ENCODE results near the gene SORD. TPM values are rescaled to one million over a fixed set of nuclear protein-coding genes. Genes with fewer than 3 reads are reported as not detected.

The SORD gene
- total and polyA plus RNA-seq, 2 donors (not counting 3 experiments of a cell fraction or from before 2014, with no cell fraction given): 16.6 to 31.8 TPM

- Histone ChIP-seq H3K27me3 (ENCODE audit: control insufficient read depth in 2 of 2, insufficient read depth in 2 of 2, low read length in 2 of 2) (peaks cover 76 to 81% of the 10 kb centered on the region in 2 experiments), H3K9me1 (replicated peaks; ENCODE audit: control insufficient read depth, extremely low read depth, insufficient read depth, low read length) (no peaks in the 10 kb centered on the region), H3K4me2 (ENCODE audit: insufficient read depth, low read length) (no peak within 1 kb of the TSS), H4K20me1 (replicated peaks; ENCODE audit: control insufficient read depth, extremely low read depth, insufficient read depth, low read length) (no peaks in the 10 kb centered on the region), H3K36me3 (ENCODE audit: control insufficient read depth in 2 of 2, extremely low read depth in 1 of 2, insufficient read depth in 2 of 2, low read length in 2 of 2) (no peaks in the 10 kb centered on the region), H3K27ac (ENCODE audit: insufficient read depth, low read depth, low read length) (no peak within 1 kb of the TSS), H3K4me3 (replicated peaks in 1 of 3; ENCODE audit: insufficient read depth in 1 of 3, low read depth in 1 of 3, low read length in 3 of 3) (no peak within 1 kb of the TSS), H3K4me1 (ENCODE audit: control insufficient read depth, extremely low read depth, insufficient read depth, low read length) (peaks cover 4% of the 10 kb centered on the region), H3K9ac (replicated peaks; ENCODE audit: extremely low read depth, insufficient read depth, low read length) (no peak within 1 kb of the TSS), H3K79me2 (ENCODE audit: control insufficient read depth, insufficient read depth, low read length) (no peaks in the 10 kb centered on the region), H3K9me3 (replicated peaks; ENCODE audit: control insufficient read depth, insufficient read depth, low read length) (no peaks in the 10 kb centered on the region), H2AFZ (ENCODE audit: low read depth, low read length) (no peak within 1 kb of the TSS)
- BruUV-seq (replicated peaks): no TSS peak
- no peak for TF ChIP-seq POLR2AphosphoS5 (IDR thresholded peaks at IDR 0.05; ENCODE audit: insufficient read depth, low read depth, low read length)
- TF ChIP-seq MAX (IDR thresholded peaks at IDR 0.05; ENCODE audit: insufficient read depth, insufficient read length): no peak
- no peak for TF ChIP-seq POLR2A (IDR thresholded peaks at IDR 0.05; ENCODE audit: low read depth, low read length)
- no peak for TF ChIP-seq FOS (IDR thresholded peaks at IDR 0.05; ENCODE audit: borderline replicate concordance, insufficient read depth, low read length)
- no peak for TF ChIP-seq JUN (IDR thresholded peaks at IDR 0.05; ENCODE audit: borderline replicate concordance, insufficient read depth, insufficient read length, low read depth)
- TF ChIP-seq EZH2 (IDR thresholded peaks at IDR 0.05; ENCODE audit: borderline replicate concordance, low read depth, low read length, severe bottlenecking): no peak
- no peak for TF ChIP-seq GATA2 (IDR thresholded peaks at IDR 0.05; ENCODE audit: insufficient read depth, insufficient read length, low read depth, low read length)
- no peak for TF ChIP-seq MYC (IDR thresholded peaks at IDR 0.05; ENCODE audit: low read depth, low read length)
- no peak for TF ChIP-seq CTCF (IDR thresholded peaks at IDR 0.05; ENCODE audit: extremely low read depth in 1 of 2, insufficient read depth in 1 of 2, low read depth in 1 of 2, low read length in 2 of 2)
- DNase-seq (ENCODE audit: low read depth, low spot score) (no peak), FAIRE-seq (no peak)
- dilution Hi-C loops (cut with MboI; ENCODE audit: extremely low pct_ligation_motif_present, low sequenced_read_pairs) (no loop called here), intact Hi-C loops (cut with micrococcal nuclease) (no loop called here)
- ChIA-PET CTCF (interaction anchor here (0.6 to 3.0 kb wide), 3 partner anchors 9 to 192 kb away, joined by 3 to 12 read pairs (median 3); no protein-coding TSS in a partner anchor), POLR2A (no interaction called here)
Measured at GRCh38 chr15:45114076-45114750, 91.2 kb downstream of the SORD start, which contains the start of the genes DUOX2 and DUOXA2. Gene DUOX2 (minus strand): TSS chr15:45114172. CDS start chr15:45113411, 761 bp downstream. Gene DUOXA2 (plus strand): TSS chr15:45114326. CDS start chr15:45114606, 280 bp downstream.

All from endothelial cell of umbilical vein (primary cell).